GM12878 (cell line): ENCODE data around the gene SLC36A2. TPM values are rescaled to one million over a fixed set of nuclear protein-coding genes. Genes with fewer than 3 reads are reported as not detected.

ENCODE experiments used
- ATAC-seq: fragments of 200-7000 bp; cut with Tn5 transposase; 3 replicates; pipeline ENCODE4 v1.9.1; 2020; ENCODE audit warnings: mild to moderate bottlenecking, moderate library complexity
- BruUV-seq: library from RNA; stranded (reverse); fragments of 400-500 nt; replicated peaks from 2 replicates; lab custom pipeline; 2021; lab: Mats Ljungman, UMichigan
- CTCF ChIA-PET: fragments of 300-600 bp; sonication (Branson Sonifier 250); formaldehyde crosslinking; extraction: SDS; loops from one replicate; lab custom pipeline; 2021; ENCODE audit warnings: inconsistent platforms; lab: Yijun Ruan, JAX
- POLR2A ChIA-PET: fragments of 350-600 bp; formaldehyde crosslinking; extraction: SDS; loops from one replicate; lab custom pipeline; 2021; ENCODE audit warnings: inconsistent platforms; lab: Charles Lee
- RAD21 ChIA-PET: fragments of 300-600 bp; sonication (Branson Sonifier 250); formaldehyde crosslinking; loops from one replicate; lab custom pipeline; 2023; ENCODE audit warnings: antibody characterized with exemption; ENCODE audit not compliant: unreplicated experiment; lab: Charles Lee
- SMC1A ChIA-PET: fragments of 300-600 bp; sonication (Branson Sonifier 250); formaldehyde crosslinking; loops from one replicate; lab custom pipeline; 2023; ENCODE audit not compliant: unreplicated experiment, uncharacterized antibody; lab: Charles Lee
- DNase-seq: peaks from one replicate; pipeline ENCODE4 v3.0.0-alpha.2; 2011; ENCODE audit warnings: low read depth, low spot score
- FAIRE-seq: peaks from 3 replicates; lab custom pipeline; 2011; peaks lifted over from hg19 to GRCh38; lab: Jason Lieb, UNC
- H2AFZ ChIP-seq: 2 replicates; pipeline ENCODE4 v1.6.0; 2011; ENCODE audit warnings: low read depth, low read length, control low read depth; ENCODE audit not compliant: control insufficient read depth
- H3K27ac ChIP-seq: 2 replicates; pipeline ENCODE4 v1.5.1; 2011; ENCODE audit warnings: control low read depth; ENCODE audit not compliant: control insufficient read depth, insufficient read depth
- H3K27me3 ChIP-seq, 2 experiments: replicated peaks in 1 of 2; 2 replicates each; pipeline versions ENCODE4 v1.6.0 to v1.6.1; 2011; ENCODE audit warnings: low read length in 1 of 2; ENCODE audit not compliant: control insufficient read depth in 2 of 2, insufficient read depth in 2 of 2
- H3K36me3 ChIP-seq, 2 experiments: 2 replicates each; pipeline ENCODE4 v1.5.1; 2011; ENCODE audit warnings: low read length in 1 of 2; ENCODE audit not compliant: control insufficient read depth in 2 of 2, insufficient read depth in 2 of 2
- H3K4me1 ChIP-seq: 2 replicates; pipeline ENCODE4 v1.6.1; 2011; ENCODE audit warnings: mild to moderate bottlenecking, low read length, moderate library complexity, mixed read lengths; ENCODE audit not compliant: control insufficient read depth, insufficient read depth
- H3K4me2 ChIP-seq: 2 replicates; pipeline ENCODE4 v1.6.0; 2011; ENCODE audit warnings: control low read depth; ENCODE audit not compliant: control insufficient read depth, insufficient read depth
- H3K4me3 ChIP-seq: fragments of 200-600 bp; sonication (generic); 2 replicates; pipeline ENCODE4 v1.5.1; 2016
- H3K79me2 ChIP-seq: 2 replicates; pipeline ENCODE4 v1.6.0; 2011; ENCODE audit warnings: low read length; ENCODE audit not compliant: control insufficient read depth, insufficient read depth
- H3K9ac ChIP-seq: 2 replicates; pipeline ENCODE4 v1.8.0; 2011; ENCODE audit warnings: low read length, control low read depth, mixed read lengths; ENCODE audit not compliant: control insufficient read depth, insufficient read depth
- H3K9me3 ChIP-seq: replicated peaks from 3 replicates; pipeline ENCODE4 v1.5.1; 2011; ENCODE audit warnings: mild to moderate bottlenecking, low read length; ENCODE audit not compliant: control insufficient read depth, insufficient read depth
- H4K20me1 ChIP-seq: 2 replicates; pipeline ENCODE4 v1.6.0; 2011; ENCODE audit not compliant: control insufficient read depth, insufficient read depth
- E4F1 ChIP-seq: fragments of 450-650 bp; IDR thresholded peaks from 2 replicates; pipeline ENCODE4 v1.6.1; 2018; ENCODE audit warnings: borderline replicate concordance, mild to moderate bottlenecking; ENCODE audit not compliant: partially characterized antibody
- FOS ChIP-seq: IDR thresholded peaks from 3 replicates; pipeline ENCODE4 v1.6.1; 2011; ENCODE audit warnings: borderline replicate concordance; ENCODE audit not compliant: insufficient read length; ENCODE audit errors: extremely low read depth
- GATAD2B ChIP-seq: fragments of 450-650 bp; conservative IDR thresholded peaks from 2 replicates; pipeline ENCODE4 v1.6.1; 2017; ENCODE audit warnings: low read depth, mild to moderate bottlenecking, moderate library complexity
- YY1 ChIP-seq: IDR thresholded peaks from 2 replicates; pipeline ENCODE4 v1.6.1; 2011; ENCODE audit warnings: low read depth, mild to moderate bottlenecking, low read length
- ZSCAN29 ChIP-seq: fragments of 450-650 bp; IDR thresholded peaks from 2 replicates; pipeline ENCODE4 v1.6.1; 2017; ENCODE audit warnings: mild to moderate bottlenecking, moderate library complexity
- WGBS: methylation state at CpG from one replicate; pipeline ENCODE4 v1.1.6; 2016; ENCODE audit warnings: low lambda C conversion rate; ENCODE audit not compliant: insufficient replicate concordance, insufficient coverage; ENCODE audit errors: missing lambda C conversion rate; 5-methylcytosine and 5-hydroxymethylcytosine counted together
- in situ Hi-C: fragments of 300-500 bp; cut with MboI; formaldehyde crosslinking; loops from 9 replicates; pipeline ENCODE4 v1.14.3; 2018; ENCODE audit warnings: mixed read lengths
- intact Hi-C: fragments of 100-400 bp; cut with micrococcal nuclease; formaldehyde crosslinking; loops from one replicate; pipeline ENCODE4 v1.14.2; 2022; ENCODE audit not compliant: unreplicated experiment
- polyA plus RNA-seq, 11 experiments: library from polyadenylated mRNA; depleted of rRNA in 4 of 11; unstranded in 6 of 11; stranded (reverse) in 5 of 11; fragments of >200 nt; fragmentation: Nextera tagmentation in 4 of 11; fragmentation: Illumina TruSeq in 1 of 11; extraction: Ambion mirVana in 4 of 11; extraction: Trizol in 1 of 11; gene quantifications; 1 replicate in 1 of 11; 2 replicates in 10 of 11; pipeline versions ENCODE4 v1.2.1 to v1.2.3, GENCODE V29; 2011 to 2016; ENCODE audit warnings: inconsistent platforms in 2 of 11, missing spikeins in 2 of 11, low read depth in 1 of 11
- total RNA-seq, 4 experiments: library from RNA; depleted of rRNA in 3 of 4; stranded (reverse); fragments of >200 nt in 3 of 4; fragmentation: Illumina TruSeq in 1 of 4; extraction: Trizol in 1 of 4; gene quantifications; 2 replicates each; pipeline versions ENCODE4 v1.2.1 to v1.2.3, GENCODE V29; 2013 to 2021

SLC36A2 gene
- total and polyA plus RNA-seq, 10 of the 15 experiments (the other 5 are each of a cell fraction or from before 2014, with no cell fraction given), result not detected

GRCh38 chr5:151388960-151389359 is 41.6 kb upstream of the SLC36A2 start:
- ChIA-PET POLR2A (no interaction called here), CTCF (no interaction called here), SMC1A (no interaction called here)
- no peak overlapping the region for H3K27ac ChIP-seq
- H3K4me2 ChIP-seq, result no peak overlapping the region
- H3K4me3 ChIP-seq, result no peak overlapping the region
- no peaks in the 10 kb centered on the region for H3K27me3 ChIP-seq
- ATAC-seq (no peak), DNase-seq (no peak)
- H3K9me3 ChIP-seq, result no peaks in the 10 kb centered on the region
- H3K9ac ChIP-seq, result no peak overlapping the region
- 83% methylated on average over 2 of the region's 2 CpGs for WGBS
- in situ Hi-C loops, result no loop called here
- intact Hi-C loops, result no loop called here
- no peak for TF ChIP-seq ZSCAN29
- no peak for TF ChIP-seq YY1
- no peak for TF ChIP-seq GATAD2B
- TF ChIP-seq E4F1, result no peak
- TF ChIP-seq FOS, result no peak
- TF ChIP-seq, all 136 proteins: peak for 0
- Histone ChIP-seq H3K36me3 (no peaks in the 10 kb centered on the region), H2AFZ (no peak overlapping the region), H4K20me1 (no peaks in the 10 kb centered on the region), H3K4me1 (no peaks in the 10 kb centered on the region), H3K79me2 (no peaks in the 10 kb centered on the region)
- no TSS peak for BruUV-seq
- FAIRE-seq, result no peak
- RAD21 ChIA-PET, result no interaction called here
